Measurements from ENCODE around the gene COL2A1. TPM values are rescaled to one million over a fixed set of nuclear protein-coding genes. Genes with fewer than 3 reads are reported as not detected.
A peak's percentile ranks its signal among the peaks of the same experiment; 100 is the strongest.

Gene COL2A1
- total RNA-seq, 1 donor from 2014 or later, result 0.09 TPM

- DNase-seq (ENCODE audit: low spot score), result no peak
Measured at GRCh38 chr12:48012070-48012469, 7.8 kb upstream of the COL2A1 start.

DNA sequence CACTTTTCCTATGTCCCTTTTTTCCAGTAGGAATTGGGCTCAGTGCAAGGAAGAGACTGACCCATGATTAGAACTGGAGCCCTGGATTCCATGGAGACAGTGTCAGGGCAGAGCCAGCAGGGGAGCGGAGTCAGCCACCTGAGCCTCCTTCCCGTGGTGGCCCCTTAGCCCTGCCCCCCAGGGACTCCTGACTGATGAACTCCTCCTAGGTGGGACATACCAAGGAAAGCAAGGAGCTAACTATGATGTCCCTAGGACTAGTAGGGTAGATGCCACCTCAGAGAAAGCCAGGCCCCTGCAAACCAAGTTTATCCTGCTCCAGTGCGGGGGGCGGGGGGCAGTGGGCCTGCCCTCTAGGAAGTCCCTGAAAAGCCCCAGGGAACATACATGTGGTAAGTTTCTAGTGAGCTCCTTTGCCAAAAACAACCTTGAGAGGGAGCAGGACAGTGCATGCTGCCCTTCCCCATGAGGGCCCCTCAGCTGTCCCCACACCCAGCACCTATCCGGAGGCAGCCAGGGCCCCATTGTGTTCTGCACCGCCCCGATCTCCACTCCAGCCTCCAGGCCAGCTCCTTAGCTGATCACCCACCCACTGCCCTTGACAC is 6.2 kb upstream of the COL2A1 start:
- DNase-seq (ENCODE audit: low spot score), result no peak

- DNase-seq (ENCODE audit: low spot score), result no peak
Measured at GRCh38 chr12:48009471-48009870, 5.2 kb upstream of the COL2A1 start.

- no peak for DNase-seq (ENCODE audit: low spot score)
Measured at GRCh38 chr12:48008950-48009349, 4.7 kb upstream of the COL2A1 start.

- no peak for DNase-seq (ENCODE audit: low spot score)
Measured at GRCh38 chr12:48008349-48008748, 4.1 kb upstream of the COL2A1 start.

- DNase-seq (ENCODE audit: low spot score), result no peak
Measured at GRCh38 chr12:48007206-48007605, 2.9 kb upstream of the COL2A1 start.

GRCh38 chr12:48005750-48006021 is 1.4 kb upstream of the COL2A1 start:
- DNase-seq (ENCODE audit: low spot score), result no peak

DNA sequence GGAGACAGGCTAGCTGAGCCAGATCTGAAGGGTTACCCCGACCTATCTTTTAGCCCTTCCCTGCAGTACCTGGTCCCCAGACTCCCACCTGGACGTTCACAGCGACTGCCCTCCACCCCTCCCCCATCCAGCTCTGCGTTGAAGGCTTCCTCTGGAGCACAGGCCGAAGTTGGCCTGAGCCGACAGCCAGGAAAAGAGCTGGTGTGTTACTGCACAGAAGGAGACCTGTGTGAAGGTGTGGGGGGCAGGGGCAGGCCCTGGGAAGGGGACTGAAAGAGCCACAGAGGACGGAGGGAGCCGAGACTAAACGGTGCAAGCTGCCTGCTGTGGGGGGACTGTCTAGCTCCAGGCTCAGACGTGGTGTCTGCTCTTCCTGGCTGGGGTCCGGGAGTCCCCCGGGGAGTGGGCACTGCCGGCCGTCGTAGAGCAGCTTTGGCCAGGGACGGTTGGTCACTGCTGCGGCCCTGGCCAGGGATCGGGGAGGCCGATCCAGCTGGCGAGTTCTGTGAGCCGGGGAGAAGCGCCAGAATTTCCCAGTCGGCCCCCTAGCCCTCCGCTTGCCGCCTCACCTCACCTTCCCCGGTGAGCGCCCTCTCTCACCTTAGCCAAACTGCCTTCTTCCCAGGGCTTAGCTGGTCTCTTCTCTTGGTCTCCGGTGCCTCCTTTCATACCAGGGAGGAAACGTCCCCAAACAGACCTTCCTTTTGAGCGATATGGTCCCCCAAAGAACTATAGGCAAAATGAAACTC is 899 bp upstream of the COL2A1 start:
- no peak for DNase-seq (ENCODE audit: low spot score)

GRCh38 chr12:48003226-48004052 is 837 bp downstream of the COL2A1 start:
- DNase-seq (ENCODE audit: low spot score), result no peak

DNA sequence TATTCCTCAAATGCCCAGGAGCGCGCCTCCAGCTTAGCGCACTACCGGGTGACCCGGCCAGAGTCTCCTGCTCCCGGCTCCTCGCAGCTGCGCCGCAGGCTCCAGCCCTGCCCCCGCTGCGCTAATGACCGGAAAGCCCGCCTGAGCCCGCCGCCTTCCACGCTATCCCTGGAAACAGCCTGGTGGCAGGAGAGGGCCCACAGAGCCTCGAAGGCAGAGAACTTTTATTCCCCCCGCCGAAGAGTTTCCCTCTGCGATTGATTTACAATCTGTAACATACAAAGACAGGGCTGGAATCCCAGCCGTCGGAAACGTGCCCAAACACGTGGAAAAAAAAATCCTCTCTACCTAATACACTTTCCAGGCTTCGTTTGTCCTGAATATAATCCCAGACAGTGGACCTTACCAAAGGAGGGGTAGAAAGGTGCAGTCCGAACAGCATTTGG is 1.5 kb downstream of the COL2A1 start:
- no peak for DNase-seq (ENCODE audit: low spot score)

DNA sequence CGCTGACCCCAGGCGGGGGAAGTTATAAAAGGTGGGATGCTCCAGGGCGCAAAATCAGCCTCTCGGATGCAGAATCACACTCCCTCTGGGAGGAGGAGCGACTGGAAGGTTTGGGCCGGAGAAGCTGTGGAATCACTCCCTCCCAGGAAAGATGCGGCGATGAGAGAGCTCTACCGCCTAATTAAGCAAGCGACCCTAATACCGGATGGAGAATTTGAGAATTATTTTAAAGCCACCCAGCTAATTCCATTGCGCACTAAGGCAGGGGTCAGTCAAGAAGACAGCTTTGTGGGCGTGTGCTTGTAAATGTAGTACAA is 1.9 kb downstream of the COL2A1 start:
- DNase-seq (ENCODE audit: low spot score), result no peak

DNA sequence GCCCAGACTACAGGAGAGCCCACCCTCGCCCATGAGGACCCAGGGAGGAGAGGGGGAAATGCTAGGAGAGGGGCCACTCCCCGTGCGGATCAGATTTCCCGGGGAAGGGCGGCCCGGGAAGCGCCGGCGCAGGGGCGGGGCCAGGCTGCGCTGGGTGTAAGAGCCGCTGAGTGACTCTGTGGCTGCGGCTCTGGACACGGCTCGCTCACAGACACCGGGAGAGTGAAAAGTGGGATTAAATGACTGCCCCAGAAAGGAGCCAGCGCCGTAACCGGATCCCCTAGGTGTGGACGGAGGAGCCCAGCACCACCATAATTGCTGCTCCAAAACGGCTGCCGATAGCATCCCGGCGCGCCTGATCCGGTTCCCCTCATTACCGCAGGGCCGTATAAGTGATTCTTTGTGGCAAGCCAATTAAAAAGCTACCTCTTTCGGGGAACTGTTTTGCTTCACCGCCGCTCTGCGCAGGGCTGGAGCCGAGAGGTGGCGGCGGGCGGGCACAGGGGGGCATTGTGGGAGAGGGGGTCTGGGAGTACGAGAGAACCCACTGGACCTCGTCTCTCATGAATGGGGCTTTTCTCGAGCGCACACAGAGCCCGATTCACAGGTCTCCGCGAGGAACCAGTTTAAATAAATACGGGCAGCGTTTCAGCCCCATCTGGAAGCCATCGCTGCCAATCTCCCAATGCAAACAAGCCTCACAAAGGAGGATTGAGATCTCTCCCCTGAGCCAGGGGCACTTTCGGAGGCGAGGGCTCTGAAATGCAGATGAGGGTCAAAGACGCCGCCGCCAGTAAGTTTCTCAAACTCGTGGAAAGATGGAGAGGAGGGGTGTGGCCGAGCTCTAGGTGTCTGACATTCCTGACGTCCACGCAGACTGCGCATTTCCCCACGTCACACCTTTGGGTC is 2.5 kb downstream of the COL2A1 start:
- no peak for DNase-seq (ENCODE audit: low spot score)

GRCh38 chr12:48000878-48001504 is 3.3 kb downstream of the COL2A1 start:
- no peak for DNase-seq (ENCODE audit: low spot score)

GRCh38 chr12:47999816-48000215 is 4.5 kb downstream of the COL2A1 start:
- no peak for DNase-seq (ENCODE audit: low spot score)

- DNase-seq (ENCODE audit: low spot score), result no peak
Measured at GRCh38 chr12:47997321-47997720, 7.0 kb downstream of the COL2A1 start.

DNA sequence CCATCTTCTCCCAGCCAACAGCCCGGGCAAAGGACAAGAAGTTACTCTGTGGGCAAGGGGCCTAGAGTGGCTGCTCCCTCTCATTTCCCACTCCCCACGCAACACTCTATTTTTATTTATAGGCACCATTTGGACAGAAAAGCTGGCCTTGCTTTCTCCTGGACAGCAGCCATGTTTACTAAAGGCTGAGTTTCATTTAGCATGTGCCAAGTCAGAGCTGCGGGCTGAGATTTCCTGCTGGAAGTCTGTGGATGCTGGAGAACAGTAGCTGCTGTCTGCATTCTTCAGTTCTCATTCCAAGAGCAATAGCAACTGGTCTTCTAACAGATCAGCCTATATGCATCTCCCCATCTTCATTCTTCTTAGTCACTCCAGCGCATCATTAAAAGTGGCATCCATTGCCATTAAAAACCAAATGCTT is 8.3 kb downstream of the COL2A1 start:
- peak; percentile 38 for DNase-seq (ENCODE audit: low spot score)

- DNase-seq (ENCODE audit: low spot score), result no peak
Measured at GRCh38 chr12:47993491-47993890, 10.8 kb downstream of the COL2A1 start.

DNA sequence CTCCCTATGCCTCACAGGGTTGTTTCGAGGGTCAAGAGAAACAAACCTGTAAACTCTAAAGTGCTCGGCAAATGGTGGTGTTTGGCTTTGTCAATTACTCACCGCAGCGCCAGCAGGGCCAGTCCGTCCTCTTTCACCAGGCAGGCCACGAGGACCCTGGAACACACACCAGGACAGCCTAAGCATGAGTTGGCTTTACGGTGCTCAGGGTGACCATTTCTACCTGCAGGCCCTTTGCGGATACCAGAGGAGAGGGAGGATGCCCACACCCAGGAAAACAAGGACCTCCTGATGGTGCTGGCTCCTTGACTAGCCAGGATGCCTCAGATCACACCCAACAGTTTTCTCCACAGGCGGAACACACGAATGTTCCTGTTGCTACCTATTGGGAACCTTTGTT is 11.5 kb downstream of the COL2A1 start:
- DNase-seq (ENCODE audit: low spot score), result no peak

- DNase-seq (ENCODE audit: low spot score), result no peak
Measured at GRCh38 chr12:47991106-47992061, 12.9 kb downstream of the COL2A1 start.

GRCh38 chr12:47990351-47991105 is 13.7 kb downstream of the COL2A1 start:
- no peak for DNase-seq (ENCODE audit: low spot score)

Data from mucosa of gallbladder (tissue), 1 donor.